CD4-positive, alpha-beta memory T cell (primary cell): Measurements from ENCODE around the gene FAM118B. TPM values are rescaled to one million over a fixed set of nuclear protein-coding genes. Genes with fewer than 3 reads are reported as not detected.

Experiments
- CTCF ChIA-PET: fragments of 350-600 bp; sonication (Branson Sonifier 250); formaldehyde crosslinking; loops from one replicate; lab custom pipeline; 2021; ENCODE audit warnings: inconsistent platforms; ENCODE audit not compliant: partially characterized antibody; lab: Charles Lee
- POLR2A ChIA-PET: fragments of 350-600 bp; sonication (Branson Sonifier 250); formaldehyde crosslinking; loops from one replicate; lab custom pipeline; 2021; ENCODE audit not compliant: partially characterized antibody; lab: Charles Lee
- DNase-seq, 5 donors: peaks; one replicate each; pipeline versions ENCODE4 v3.0.0 to v3.0.0-alpha.2; 2020 to 2022; ENCODE audit warnings: mixed read lengths in 1 of 5
- H3K27ac ChIP-seq: one replicate; pipeline ENCODE4 v1.7.0; 2013; ENCODE audit warnings: low read depth, low read length
- H3K27me3 ChIP-seq: 2 replicates; pipeline ENCODE4 v1.7.0; 2013; ENCODE audit warnings: mild to moderate bottlenecking, low read length, moderate library complexity; ENCODE audit not compliant: insufficient read depth
- H3K36me3 ChIP-seq: 2 replicates; pipeline ENCODE4 v1.7.0; 2013; ENCODE audit warnings: mild to moderate bottlenecking, low read length, moderate library complexity; ENCODE audit not compliant: insufficient read depth
- H3K4me1 ChIP-seq: 2 replicates; pipeline ENCODE4 v1.7.0; 2013; ENCODE audit warnings: mild to moderate bottlenecking, low read length, moderate library complexity; ENCODE audit not compliant: insufficient read depth
- H3K4me3 ChIP-seq, 2 donors: one replicate each; pipeline ENCODE4 v1.7.0; 2013; ENCODE audit warnings: low read length in 2 of 2, mild to moderate bottlenecking in 1 of 2
- H3K9me3 ChIP-seq, 2 donors: one replicate each; pipeline ENCODE4 v1.7.0; 2013; ENCODE audit warnings: low read length in 2 of 2, control low read depth in 1 of 2; ENCODE audit not compliant: control insufficient read depth in 1 of 2
- H3K27ac Mint-ChIP-seq, 7 donors: one replicate each; pipeline ENCODE4 v1.8.0; 2020 to 2021; ENCODE audit warnings: mixed read lengths in 7 of 7, mild to moderate bottlenecking in 6 of 7, inconsistent platforms in 3 of 7, moderate library complexity in 3 of 7
- H3K27me3 Mint-ChIP-seq, 2 donors: one replicate each; pipeline ENCODE4 v1.8.0; 2020 to 2021; ENCODE audit warnings: mixed read lengths in 2 of 2
- H3K36me3 Mint-ChIP-seq, 2 donors: one replicate each; pipeline ENCODE4 v1.8.0; 2020 to 2021; ENCODE audit warnings: mixed read lengths in 2 of 2, inconsistent platforms in 1 of 2, mild to moderate bottlenecking in 1 of 2
- H3K4me1 Mint-ChIP-seq, 4 donors: one replicate each; pipeline ENCODE4 v1.8.0; 2020 to 2021; ENCODE audit warnings: mixed read lengths in 4 of 4, mild to moderate bottlenecking in 1 of 4
- H3K4me3 Mint-ChIP-seq, 8 donors: one replicate each; pipeline ENCODE4 v1.8.0; 2020 to 2021; ENCODE audit warnings: mixed read lengths in 8 of 8, mild to moderate bottlenecking in 7 of 8, moderate library complexity in 6 of 8, inconsistent platforms in 3 of 8
- H3K9me3 Mint-ChIP-seq, 8 donors: one replicate each; pipeline ENCODE4 v1.8.0; 2020 to 2021; ENCODE audit warnings: mixed read lengths in 8 of 8, mild to moderate bottlenecking in 5 of 8, inconsistent platforms in 3 of 8, moderate library complexity in 1 of 8
- intact Hi-C: fragments of 100-400 bp; cut with micrococcal nuclease; formaldehyde crosslinking; loops from one replicate; pipeline ENCODE4 v1.15.1; 2023
- polyA plus RNA-seq, 2 donors: library from polyadenylated mRNA; unstranded; fragments of 300-500 nt; fragmentation: Illumina TruSeq; gene quantifications; one replicate each; pipeline ENCODE4 v1.2.3, GENCODE V29; 2021
- total RNA-seq, 2 experiments: library from RNA; stranded (reverse); gene quantifications; one replicate each; pipeline ENCODE4 v1.2.3, GENCODE V29; 2021

FAM118B gene
- total and polyA plus RNA-seq, 4 experiments from 2014 or later: 8.4 to 13.7 (median 12.9) TPM

DNA sequence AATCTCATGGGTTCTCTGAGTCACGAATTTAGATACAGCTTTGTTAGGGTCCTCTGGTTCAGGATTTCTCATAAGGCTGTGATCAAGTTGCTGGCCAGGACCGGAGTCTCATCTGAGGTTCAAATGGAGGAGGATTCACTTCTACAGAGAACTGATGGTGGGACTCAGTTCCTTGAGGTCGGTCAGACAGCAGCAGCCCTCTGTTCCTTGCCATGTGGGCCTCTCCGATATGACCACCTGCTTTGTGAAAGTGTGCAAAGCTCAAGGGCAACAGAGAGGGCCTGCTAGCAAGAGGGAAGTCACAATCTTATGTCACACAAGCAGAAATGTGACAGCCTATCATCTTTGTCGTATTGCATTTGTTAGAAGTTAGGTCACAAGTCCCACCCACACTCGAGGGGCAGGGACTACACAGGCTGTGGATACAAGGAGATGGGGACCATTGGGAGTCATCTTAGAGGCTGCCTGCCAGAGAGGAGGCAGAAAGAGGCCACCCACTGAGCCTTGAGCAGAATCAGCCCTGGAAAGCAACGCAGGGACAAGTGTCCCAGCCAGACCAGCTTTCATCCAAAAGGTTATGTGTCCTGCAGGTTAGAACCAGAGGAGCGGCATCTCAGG is 34.6 kb upstream of the FAM118B start:
- H3K27ac Mint-ChIP-seq: no peak overlapping the region
- H3K9me3 ChIP-seq: no peaks in the 10 kb centered on the region
- no peaks in the 10 kb centered on the region for H3K36me3 ChIP-seq
- no peaks in the 10 kb centered on the region for H3K4me1 ChIP-seq
- DNase-seq: no peak
- POLR2A ChIA-PET: no interaction called here
- H3K27ac ChIP-seq: no peak overlapping the region
- H3K4me3 ChIP-seq: no peak overlapping the region
- intact Hi-C loops: no loop called here
- H3K36me3 Mint-ChIP-seq: no peaks in the 10 kb centered on the region
- CTCF ChIA-PET: no interaction called here
- peaks cover 2 to 9% of the 10 kb centered on the region in 2 donors for H3K27me3 Mint-ChIP-seq
- no peak overlapping the region for H3K4me3 Mint-ChIP-seq
- H3K4me1 Mint-ChIP-seq: no peaks in the 10 kb centered on the region
- no peaks in the 10 kb centered on the region for H3K27me3 ChIP-seq
- peaks cover 0 to 6% (median under 1%) of the 10 kb centered on the region in 8 donors for H3K9me3 Mint-ChIP-seq

- H3K9me3 Mint-ChIP-seq: peaks cover 0 to 6% (median under 1%) of the 10 kb centered on the region in 8 donors
- no peaks in the 10 kb centered on the region for H3K27me3 Mint-ChIP-seq
Observed at GRCh38 chr11:126181939-126182730, 29.4 kb upstream of the FAM118B start.

DNA sequence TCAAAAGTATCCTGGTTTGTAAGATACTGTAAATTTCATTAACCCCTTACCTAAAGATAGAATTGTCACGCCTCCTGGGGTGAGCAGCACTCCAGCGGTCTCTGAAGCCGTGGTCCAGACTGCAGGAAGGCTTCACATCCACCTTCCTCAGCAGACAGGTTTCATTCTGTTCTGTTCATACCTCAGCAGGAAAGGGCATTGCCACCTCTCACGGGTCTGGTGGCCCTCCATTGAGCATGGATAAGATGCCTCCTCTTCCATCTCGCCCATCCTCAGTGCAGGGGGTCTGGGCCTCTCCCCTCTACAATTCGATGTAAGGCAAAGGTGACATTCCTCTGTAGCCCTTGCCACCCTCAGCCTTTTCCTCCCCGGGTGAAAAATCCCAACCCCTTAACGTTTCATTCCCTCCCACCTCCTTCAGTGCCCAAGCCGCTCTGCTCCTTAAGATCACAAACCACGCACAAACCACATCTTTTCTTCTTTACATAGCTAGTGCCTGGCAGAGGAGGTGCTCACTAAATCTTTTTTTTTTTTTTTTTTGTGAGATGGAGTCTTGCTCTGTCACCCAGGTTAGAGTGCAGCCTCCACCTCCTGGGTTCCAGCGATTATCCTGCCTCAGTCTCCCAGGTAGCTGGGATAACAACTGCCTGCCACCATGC is 28.7 kb upstream of the FAM118B start:
- Mint-ChIP-seq H3K4me3 (no peak overlapping the region), H3K4me1 (peaks cover 0 to 2% (median under 1%) of the 10 kb centered on the region in 4 donors), H3K9me3 (peaks cover 0 to 6% (median under 1%) of the 10 kb centered on the region in 8 donors), H3K27me3 (no peaks in the 10 kb centered on the region), H3K36me3 (peaks cover 3 to 4% of the 10 kb centered on the region in 2 donors), H3K27ac (peak overlapping the region in 1 of 7 donors; percentile 30)
- Histone ChIP-seq H3K4me3 (no peak overlapping the region), H3K4me1 (no peaks in the 10 kb centered on the region), H3K9me3 (no peaks in the 10 kb centered on the region), H3K27ac (no peak overlapping the region), H3K36me3 (no peaks in the 10 kb centered on the region), H3K27me3 (no peaks in the 10 kb centered on the region)
- POLR2A ChIA-PET: no interaction called here
- no peak for DNase-seq
- CTCF ChIA-PET: interaction anchor here (1.0 kb wide), 1 partner anchor 11 kb away, joined by 4 read pairs; no protein-coding TSS in a partner anchor
- intact Hi-C loops: no loop called here

More at GRCh38 chr11:126181939-126182730, 29.4 kb upstream of the FAM118B start:
- Histone ChIP-seq H3K36me3 (no peaks in the 10 kb centered on the region), H3K4me3 (no peak overlapping the region), H3K9me3 (no peaks in the 10 kb centered on the region), H3K27ac (no peak overlapping the region), H3K4me1 (no peaks in the 10 kb centered on the region), H3K27me3 (no peaks in the 10 kb centered on the region)
- H3K4me1 Mint-ChIP-seq: peaks cover 0 to 2% (median under 1%) of the 10 kb centered on the region in 4 donors
- intact Hi-C loops: no loop called here
- ChIA-PET CTCF (interaction anchor here (0.5 to 1.3 kb wide), 2 partner anchors 11 to 625 kb away, joined by 3 read pairs; no protein-coding TSS in a partner anchor), POLR2A (no interaction called here)
- no peak overlapping the region for H3K4me3 Mint-ChIP-seq
- no peak for DNase-seq
- H3K36me3 Mint-ChIP-seq: peaks cover 2 to 3% of the 10 kb centered on the region in 2 donors
- no peak overlapping the region for H3K27ac Mint-ChIP-seq

DNA sequence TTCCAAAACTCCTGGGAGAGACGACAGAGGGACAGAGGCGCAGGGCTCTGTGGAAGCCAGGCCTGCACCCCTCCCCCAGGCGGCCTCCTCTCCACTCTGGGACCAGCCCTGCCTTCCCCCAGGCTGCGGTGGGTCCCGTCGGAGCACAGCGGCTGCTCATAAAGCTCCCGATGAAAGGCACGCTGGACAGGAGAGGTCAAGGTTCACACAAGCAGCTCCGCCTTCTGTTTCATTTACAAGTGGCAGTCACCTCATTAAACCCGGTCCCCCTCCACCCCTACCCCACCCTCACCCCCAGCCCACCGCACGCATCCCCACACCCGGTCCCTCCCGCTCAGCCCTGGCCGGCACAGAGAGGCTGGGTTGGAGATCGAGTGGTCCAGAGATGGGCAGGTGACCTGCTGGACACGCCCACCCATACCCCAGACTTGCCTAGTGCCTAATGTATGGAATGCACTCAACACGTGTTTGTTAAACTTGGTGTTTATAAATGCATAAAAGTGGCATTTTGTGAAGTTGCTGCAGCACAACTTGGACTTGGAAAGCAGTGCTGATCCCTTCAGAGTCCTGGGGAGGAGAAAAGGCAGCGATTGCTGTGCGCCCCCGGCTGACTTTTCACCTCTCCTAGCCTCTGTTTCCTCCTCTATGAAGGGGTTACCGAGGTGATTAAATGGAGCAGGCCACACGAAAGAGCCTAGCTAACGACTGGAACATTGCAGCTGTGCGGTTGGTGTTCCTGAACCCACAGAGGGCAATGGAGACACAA is 26.1 kb upstream of the FAM118B start:
- H3K4me1 Mint-ChIP-seq: peaks cover 0 to 4% (median under 1%) of the 10 kb centered on the region in 4 donors
- intact Hi-C loops: no loop called here
- H3K4me3 ChIP-seq: no peak overlapping the region
- peaks cover 0 to 3% (median 0%) of the 10 kb centered on the region in 8 donors for H3K9me3 Mint-ChIP-seq
- no peaks in the 10 kb centered on the region for H3K36me3 ChIP-seq
- no peak overlapping the region for H3K4me3 Mint-ChIP-seq
- ChIA-PET CTCF (no interaction called here), POLR2A (no interaction called here)
- no peak overlapping the region for H3K27ac Mint-ChIP-seq
- H3K36me3 Mint-ChIP-seq: peaks cover 8 to 9% of the 10 kb centered on the region in 2 donors
- no peaks in the 10 kb centered on the region for H3K27me3 Mint-ChIP-seq
- no peak for DNase-seq
- no peaks in the 10 kb centered on the region for H3K9me3 ChIP-seq
- H3K27me3 ChIP-seq: no peaks in the 10 kb centered on the region
- H3K27ac ChIP-seq: no peak overlapping the region
- no peaks in the 10 kb centered on the region for H3K4me1 ChIP-seq

GRCh38 chr11:126186025-126186698 is 25.4 kb upstream of the FAM118B start:
- H3K4me1 ChIP-seq: no peaks in the 10 kb centered on the region
- Mint-ChIP-seq H3K9me3 (no peaks in the 10 kb centered on the region), H3K36me3 (peaks cover 8 to 17% of the 10 kb centered on the region in 2 donors), H3K4me1 (peaks cover 0 to 4% (median under 1%) of the 10 kb centered on the region in 4 donors), H3K27ac (no peak overlapping the region), H3K27me3 (no peaks in the 10 kb centered on the region), H3K4me3 (no peak overlapping the region)
- DNase-seq: no peak
- ChIA-PET POLR2A (no interaction called here), CTCF (no interaction called here)
- no peaks in the 10 kb centered on the region for H3K36me3 ChIP-seq
- H3K27me3 ChIP-seq: no peaks in the 10 kb centered on the region
- intact Hi-C loops: no loop called here
- no peaks in the 10 kb centered on the region for H3K9me3 ChIP-seq
- no peak overlapping the region for H3K4me3 ChIP-seq
- no peak overlapping the region for H3K27ac ChIP-seq

DNA sequence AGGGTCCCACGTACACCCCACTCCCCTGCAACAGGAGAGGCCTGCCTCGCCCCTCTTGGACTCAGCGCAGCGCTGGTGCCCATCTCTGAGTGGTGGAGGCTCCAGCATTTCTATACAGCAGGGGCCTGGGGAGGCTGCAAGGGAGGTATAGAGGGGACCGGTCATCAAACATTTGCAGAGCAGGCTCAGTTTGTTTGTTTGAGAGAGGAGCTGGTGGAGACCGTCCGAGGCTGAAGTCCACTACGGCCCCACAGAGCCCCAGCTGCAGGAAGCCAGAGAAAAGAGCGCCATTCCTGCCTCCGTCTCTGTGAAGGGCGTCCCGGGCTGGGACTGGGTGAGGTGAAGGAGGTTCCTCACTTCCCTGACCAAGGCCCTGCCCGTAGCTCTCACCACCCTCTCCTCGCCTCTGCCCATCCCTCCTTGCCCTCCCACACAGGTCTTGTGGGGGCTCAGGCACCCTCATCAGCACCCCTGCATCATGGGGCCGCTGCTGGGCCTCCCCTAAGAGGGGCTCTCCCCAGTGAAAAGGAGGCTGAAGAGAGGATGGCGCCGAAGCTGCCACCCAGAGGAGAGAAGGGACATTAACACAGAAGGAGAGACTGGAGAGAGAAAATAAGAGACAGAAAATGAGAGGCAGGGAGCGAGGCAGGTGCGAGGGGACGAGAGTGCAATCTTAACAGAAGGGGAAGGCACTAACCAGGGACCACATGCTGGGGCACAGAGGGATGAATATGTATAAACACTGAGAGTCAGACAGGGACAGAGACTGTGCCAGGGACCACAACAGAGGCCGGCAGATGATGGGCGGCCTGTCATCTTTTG is 24.7 kb upstream of the FAM118B start:
- no peak for DNase-seq
- H3K36me3 Mint-ChIP-seq: peaks cover 9 to 23% of the 10 kb centered on the region in 2 donors
- CTCF ChIA-PET: no interaction called here
- no peaks in the 10 kb centered on the region for H3K27me3 ChIP-seq
- no peak overlapping the region for H3K4me3 ChIP-seq
- no peaks in the 10 kb centered on the region for H3K36me3 ChIP-seq
- H3K27ac Mint-ChIP-seq: no peak overlapping the region
- intact Hi-C loops: no loop called here
- no peaks in the 10 kb centered on the region for H3K9me3 Mint-ChIP-seq
- H3K27ac ChIP-seq: no peak overlapping the region
- no peaks in the 10 kb centered on the region for H3K4me1 ChIP-seq
- POLR2A ChIA-PET: no interaction called here
- no peaks in the 10 kb centered on the region for H3K27me3 Mint-ChIP-seq
- no peaks in the 10 kb centered on the region for H3K9me3 ChIP-seq
- no peak overlapping the region for H3K4me3 Mint-ChIP-seq
- H3K4me1 Mint-ChIP-seq: peaks cover 0 to 4% (median under 1%) of the 10 kb centered on the region in 4 donors
